Gastroesophageal sphincter (tissue), 4 donors: ENCODE results near the gene FES. TPM values are rescaled to one million over a fixed set of nuclear protein-coding genes. Genes with fewer than 3 reads are reported as not detected.

ENCODE experiments used
- ATAC-seq: fragments of 150-250 bp; one replicate; pipeline ENCODE4 v1.9.1; 2016; ENCODE audit warnings: mild to moderate bottlenecking, moderate library complexity
- H3K27ac ChIP-seq, 4 donors: fragments of 200-600 bp; sonication (generic) in 3 of 4; 1 replicate in 3 of 4; 2 replicates in 1 of 4; pipeline ENCODE4 v1.5.1; 2016 to 2019
- H3K27me3 ChIP-seq: fragments of 200-600 bp; sonication (generic); one replicate; pipeline ENCODE4 v1.5.1; 2019
- H3K36me3 ChIP-seq, 2 donors: fragments of 200-600 bp; sonication (generic); one replicate each; pipeline ENCODE4 v1.5.1; 2019; ENCODE audit warnings: control low read depth in 1 of 2
- H3K4me1 ChIP-seq, 3 donors: fragments of 200-600 bp; sonication (generic); 1 replicate in 2 of 3; 2 replicates in 1 of 3; pipeline ENCODE4 v1.5.1; 2016 to 2019; ENCODE audit warnings: control low read depth in 2 of 3
- H3K4me3 ChIP-seq, 2 donors: fragments of 200-600 bp; sonication (generic); one replicate each; pipeline ENCODE4 v1.5.1; 2019; ENCODE audit warnings: mild to moderate bottlenecking in 1 of 2, moderate library complexity in 1 of 2
- H3K9me3 ChIP-seq, 3 donors: fragments of 200-600 bp; sonication (generic); one replicate each; pipeline ENCODE4 v1.5.1; 2017 to 2019; ENCODE audit warnings: control low read depth in 2 of 3
- CTCF ChIP-seq, 4 experiments: fragments of 200-600 bp in 2 of 4; fragments of 450-650 bp in 2 of 4; sonication (generic) in 1 of 4; IDR thresholded peaks; one replicate each; pipeline ENCODE4 v1.5.1; 2017 to 2019; ENCODE audit warnings: antibody characterized with exemption in 4 of 4, mild to moderate bottlenecking in 2 of 4, moderate library complexity in 2 of 4
- EP300 ChIP-seq: sonication (generic); formaldehyde crosslinking; IDR thresholded peaks from one replicate; pipeline ENCODE4 v1.6.1; 2017; ENCODE audit warnings: antibody characterized with exemption, mild to moderate bottlenecking
- POLR2A ChIP-seq, 2 donors: fragments of 450-650 bp; IDR thresholded peaks; one replicate each; pipeline ENCODE4 v1.6.1; 2017; ENCODE audit warnings: antibody characterized with exemption in 2 of 2, mild to moderate bottlenecking in 2 of 2, moderate library complexity in 1 of 2
- POLR2AphosphoS5 ChIP-seq: sonication (generic); formaldehyde crosslinking; IDR thresholded peaks from one replicate; pipeline ENCODE4 v1.6.1; 2017; ENCODE audit warnings: antibody characterized with exemption
- WGBS, 2 donors: methylation state at CpG; one replicate each; pipeline ENCODE4 v1.1.5; 2018; ENCODE audit warnings: low coverage in 1 of 2; 5-methylcytosine and 5-hydroxymethylcytosine counted together
- total RNA-seq, 4 donors: library from RNA; depleted of rRNA; stranded (reverse); fragments of >200 nt; gene quantifications; one replicate each; pipeline ENCODE4 v1.1.0, GENCODE V29; 2016

FES gene
- total RNA-seq, 4 donors from 2014 or later = 40.1 to 70.4 (median 43.5) TPM

GRCh38 chr15:90933301-90933700, 49.0 kb downstream of the FES start:
- TF ChIP-seq POLR2A (IDR thresholded peaks at IDR 0.05) (no peak), CTCF (IDR thresholded peaks at IDR 0.05) (no peak), POLR2AphosphoS5 (no peak)
- Histone ChIP-seq H3K27me3 (no peaks in the 10 kb centered on the region), H3K4me1 (peaks cover 0 to 72% (median 34%) of the 10 kb centered on the region in 3 donors), H3K36me3 (peaks cover 0 to 12% of the 10 kb centered on the region in 2 donors), H3K4me3 (no peak overlapping the region), H3K9me3 (no peaks in the 10 kb centered on the region), H3K27ac (peak overlapping the region in 1 of 4 donors; percentile 92)
- 86% methylated on average over 1 of the region's 1 CpG; no CpG with 5 or more reads in 1 of the 2 donors for WGBS, 2 donors
- ATAC-seq = no peak

- H3K4me1 ChIP-seq = peaks cover 0 to 68% (median 34%) of the 10 kb centered on the region in 3 donors
- H3K27me3 ChIP-seq = no peaks in the 10 kb centered on the region
- ATAC-seq = peak; percentile 46
- peak overlapping the region; percentile 34 to 83 for H3K4me3 ChIP-seq
- H3K27ac ChIP-seq = peak overlapping the region; percentile 10 to 93 (median 89)
- H3K9me3 ChIP-seq = no peaks in the 10 kb centered on the region
- 5 to 20% methylated on average over 3 to 12 of the region's 19 CpGs for WGBS, 2 donors
- TF ChIP-seq CTCF (IDR thresholded peaks at IDR 0.05) (peak in 3 of 4 experiments; percentile 76 to 96 (median 77)), EP300 (no peak)
- peaks cover 0 to 23% of the 10 kb centered on the region in 2 donors for H3K36me3 ChIP-seq
Measured at GRCh38 chr15:90934256-90934948, 50.1 kb downstream of the FES start.

GRCh38 chr15:90934949-90935751, 50.8 kb downstream of the FES start, which contains the start of gene UNC45A:
Gene UNC45A (plus strand): TSS chr15:90935285. CDS start chr15:90935325, 40 bp downstream.
- peak within 1 kb of the TSS; percentile 10 to 93 (median 89) for H3K27ac ChIP-seq
- H3K4me3 ChIP-seq = peak within 1 kb of the TSS; percentile 34 to 83
- 3% methylated on average over 6 of the region's 65 CpGs; no CpG with 5 or more reads in 1 of the 2 donors for WGBS, 2 donors
- TF ChIP-seq EP300 (no peak), CTCF (IDR thresholded peaks at IDR 0.05) (no peak), POLR2A (IDR thresholded peaks at IDR 0.05) (peak in 1 of 2 donors; percentile 17), POLR2AphosphoS5 (peak; percentile 45)
- H3K4me1 ChIP-seq = peaks cover 0 to 64% (median 34%) of the 10 kb centered on the region in 3 donors
- H3K27me3 ChIP-seq = no peaks in the 10 kb centered on the region
- H3K36me3 ChIP-seq = peaks cover 0 to 30% of the 10 kb centered on the region in 2 donors
- no peaks in the 10 kb centered on the region for H3K9me3 ChIP-seq
- ATAC-seq = peak; percentile 89

GRCh38 chr15:90936823-90937222, 52.5 kb downstream of the FES start:
- no peaks in the 10 kb centered on the region for H3K27me3 ChIP-seq
- WGBS, 2 donors = 45 to 60% methylated on average over 1 of the region's 1 CpG
- H3K4me1 ChIP-seq = peaks cover 0 to 47% (median 24%) of the 10 kb centered on the region in 3 donors
- no peak overlapping the region for H3K27ac ChIP-seq
- TF ChIP-seq CTCF (IDR thresholded peaks at IDR 0.05) (no peak), POLR2A (IDR thresholded peaks at IDR 0.05) (no peak), POLR2AphosphoS5 (no peak), EP300 (no peak)
- no peak for ATAC-seq
- peaks cover 0 to 47% of the 10 kb centered on the region in 2 donors for H3K36me3 ChIP-seq
- no peaks in the 10 kb centered on the region for H3K9me3 ChIP-seq
- H3K4me3 ChIP-seq = no peak overlapping the region
